Gastroesophageal sphincter (tissue), 3 donors: ENCODE data around the gene ALK.

Experiments
- EP300 ChIP-seq: sonication (generic); formaldehyde crosslinking; IDR thresholded peaks from one replicate; pipeline ENCODE4 v1.6.1; 2017; ENCODE audit warnings: antibody characterized with exemption, mild to moderate bottlenecking
- POLR2AphosphoS5 ChIP-seq: sonication (generic); formaldehyde crosslinking; IDR thresholded peaks from one replicate; pipeline ENCODE4 v1.6.1; 2017; ENCODE audit warnings: antibody characterized with exemption
- TF ChIP-seq, protein P1 (sequence below), 4 experiments: fragments of 200-600 bp in 2 of 4; fragments of 450-650 bp in 2 of 4; sonication (generic) in 1 of 4; IDR thresholded peaks; one replicate each; pipeline ENCODE4 v1.5.1; 2017 to 2019; ENCODE audit warnings: antibody characterized with exemption in 4 of 4, mild to moderate bottlenecking in 2 of 4, moderate library complexity in 2 of 4

DNA sequence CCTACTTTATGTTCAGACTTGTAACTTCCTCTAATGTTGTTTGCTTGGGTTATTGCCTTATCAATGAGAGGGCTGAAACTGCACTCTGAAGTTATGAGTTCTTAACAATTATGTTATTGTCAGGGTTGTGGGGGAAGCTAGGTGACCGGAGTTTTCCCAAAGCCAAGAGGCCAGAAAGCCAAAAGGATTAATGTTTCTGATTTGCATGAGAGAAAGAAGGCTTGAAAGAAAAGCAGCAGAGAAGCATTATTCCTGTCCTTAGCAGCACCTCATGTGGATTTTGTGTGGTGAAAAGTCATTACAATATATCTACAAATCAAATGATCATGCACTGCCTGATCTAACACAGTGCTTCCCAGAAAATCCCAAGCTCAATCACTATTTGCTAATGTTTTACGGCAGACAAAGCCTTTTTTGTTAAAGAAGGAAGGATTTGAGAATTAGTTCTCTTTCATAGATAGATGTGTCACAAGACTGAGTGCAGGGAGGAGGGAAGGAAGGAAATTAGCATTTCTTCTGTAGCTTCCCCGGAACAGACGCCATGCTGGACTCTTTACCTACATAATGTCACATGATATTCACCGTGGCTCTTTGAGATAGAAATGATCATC, 203.2 kb downstream of the ALK start:
- TF ChIP-seq, protein P1, sequence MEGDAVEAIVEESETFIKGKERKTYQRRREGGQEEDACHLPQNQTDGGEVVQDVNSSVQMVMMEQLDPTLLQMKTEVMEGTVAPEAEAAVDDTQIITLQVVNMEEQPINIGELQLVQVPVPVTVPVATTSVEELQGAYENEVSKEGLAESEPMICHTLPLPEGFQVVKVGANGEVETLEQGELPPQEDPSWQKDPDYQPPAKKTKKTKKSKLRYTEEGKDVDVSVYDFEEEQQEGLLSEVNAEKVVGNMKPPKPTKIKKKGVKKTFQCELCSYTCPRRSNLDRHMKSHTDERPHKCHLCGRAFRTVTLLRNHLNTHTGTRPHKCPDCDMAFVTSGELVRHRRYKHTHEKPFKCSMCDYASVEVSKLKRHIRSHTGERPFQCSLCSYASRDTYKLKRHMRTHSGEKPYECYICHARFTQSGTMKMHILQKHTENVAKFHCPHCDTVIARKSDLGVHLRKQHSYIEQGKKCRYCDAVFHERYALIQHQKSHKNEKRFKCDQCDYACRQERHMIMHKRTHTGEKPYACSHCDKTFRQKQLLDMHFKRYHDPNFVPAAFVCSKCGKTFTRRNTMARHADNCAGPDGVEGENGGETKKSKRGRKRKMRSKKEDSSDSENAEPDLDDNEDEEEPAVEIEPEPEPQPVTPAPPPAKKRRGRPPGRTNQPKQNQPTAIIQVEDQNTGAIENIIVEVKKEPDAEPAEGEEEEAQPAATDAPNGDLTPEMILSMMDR (IDR thresholded peaks at IDR 0.05): no peak
- no peak for TF ChIP-seq EP300
- TF ChIP-seq POLR2AphosphoS5: no peak
